ENCODE data around the gene PACRG. TPM values are rescaled to one million over a fixed set of nuclear protein-coding genes. Genes with fewer than 3 reads are reported as not detected.

Gene PACRG
- polyA plus RNA-seq, 1 donor (not counting 4 experiments of a cell fraction or from before 2014, with no cell fraction given): 0.31 TPM

- Histone ChIP-seq H3K4me3 (ENCODE audit: control insufficient read depth in 2 of 3, extremely low read depth in 1 of 3, insufficient read depth in 2 of 3, low read depth in 1 of 3, low read length in 3 of 3) (no peak overlapping the region), H3K36me3 (ENCODE audit: control insufficient read depth in 2 of 2, extremely low read depth in 1 of 2, insufficient read depth in 2 of 2, low read length in 2 of 2) (no peaks in the 10 kb centered on the region), H3K79me2 (ENCODE audit: control insufficient read depth, insufficient read depth, low read length) (no peaks in the 10 kb centered on the region), H3K27me3 (ENCODE audit: control insufficient read depth, extremely low read depth, insufficient read depth, low read length) (no peaks in the 10 kb centered on the region), H2AFZ (ENCODE audit: control insufficient read depth, low read length) (peak overlapping the region; percentile 15), H3K4me2 (ENCODE audit: control insufficient read depth, extremely low read depth, insufficient read depth, low read depth, low read length) (no peak overlapping the region), H3K9ac (ENCODE audit: control insufficient read depth, extremely low read depth, insufficient read depth, low read length) (no peak overlapping the region), H4K20me1 (ENCODE audit: control insufficient read depth, extremely low read depth, insufficient read depth, low read length) (no peaks in the 10 kb centered on the region), H3K27ac (ENCODE audit: control insufficient read depth, insufficient read depth, low read length) (no peak overlapping the region), H3K4me1 (ENCODE audit: control insufficient read depth, extremely low read depth, insufficient read depth, low read length) (no peaks in the 10 kb centered on the region), H3K9me1 (ENCODE audit: control insufficient read depth, extremely low read depth, insufficient read depth, low read length) (no peaks in the 10 kb centered on the region), H3K9me3 (ENCODE audit: control insufficient read depth, low read depth, low read length) (no peaks in the 10 kb centered on the region)
- dilution Hi-C loops (cut with MboI; ENCODE audit: extremely low pct_ligation_motif_present, low sequenced_read_pairs): no loop called here
- DNase-seq (ENCODE audit: low read depth, low spot score) (no peak), FAIRE-seq (no peak)
- TF ChIP-seq CTCF (optimal IDR thresholded peaks at IDR 0.05 in 1 of 3, IDR thresholded peaks at IDR 0.05 in 1 of 3, conservative IDR thresholded peaks at IDR 0.05 in 1 of 3; ENCODE audit: extremely low read depth in 1 of 3, insufficient read depth in 2 of 3, low read length in 3 of 3): no peak
- TF ChIP-seq EZH2 (IDR thresholded peaks at IDR 0.05; ENCODE audit: low read length): no peak
These were observed 349.4 kb downstream of the PACRG start for GRCh38 chr6:163077134-163077533.

- dilution Hi-C loops (cut with MboI; ENCODE audit: extremely low pct_ligation_motif_present, low sequenced_read_pairs): no loop called here
- H3K9ac ChIP-seq (ENCODE audit: control insufficient read depth, extremely low read depth, insufficient read depth, low read length): no peak overlapping the region
- no peak overlapping the region for H3K27ac ChIP-seq (ENCODE audit: control insufficient read depth, insufficient read depth, low read length)
- H3K4me2 ChIP-seq (ENCODE audit: control insufficient read depth, extremely low read depth, insufficient read depth, low read depth, low read length): no peak overlapping the region
- DNase-seq (ENCODE audit: low read depth, low spot score) (no peak), FAIRE-seq (no peak)
- no peaks in the 10 kb centered on the region for H3K9me1 ChIP-seq (ENCODE audit: control insufficient read depth, extremely low read depth, insufficient read depth, low read length)
- no peaks in the 10 kb centered on the region for H3K9me3 ChIP-seq (ENCODE audit: control insufficient read depth, low read depth, low read length)
- no peak for TF ChIP-seq CTCF (optimal IDR thresholded peaks at IDR 0.05 in 1 of 3, IDR thresholded peaks at IDR 0.05 in 1 of 3, conservative IDR thresholded peaks at IDR 0.05 in 1 of 3; ENCODE audit: extremely low read depth in 1 of 3, insufficient read depth in 2 of 3, low read length in 3 of 3)
- no peak for TF ChIP-seq EZH2 (IDR thresholded peaks at IDR 0.05; ENCODE audit: low read length)
- H3K79me2 ChIP-seq (ENCODE audit: control insufficient read depth, insufficient read depth, low read length): no peaks in the 10 kb centered on the region
- H2AFZ ChIP-seq (ENCODE audit: control insufficient read depth, low read length): no peak overlapping the region
- H3K4me1 ChIP-seq (ENCODE audit: control insufficient read depth, extremely low read depth, insufficient read depth, low read length): no peaks in the 10 kb centered on the region
- no peak overlapping the region for H3K4me3 ChIP-seq (ENCODE audit: control insufficient read depth in 2 of 3, extremely low read depth in 1 of 3, insufficient read depth in 2 of 3, low read depth in 1 of 3, low read length in 3 of 3)
- H4K20me1 ChIP-seq (ENCODE audit: control insufficient read depth, extremely low read depth, insufficient read depth, low read length): no peaks in the 10 kb centered on the region
- no peaks in the 10 kb centered on the region for H3K27me3 ChIP-seq (ENCODE audit: control insufficient read depth, extremely low read depth, insufficient read depth, low read length)
- no peaks in the 10 kb centered on the region for H3K36me3 ChIP-seq (ENCODE audit: control insufficient read depth in 2 of 2, extremely low read depth in 1 of 2, insufficient read depth in 2 of 2, low read length in 2 of 2)
These were observed 350.9 kb downstream of the PACRG start for GRCh38 chr6:163078712-163079111.
